SK-N-SH treated with all-trans-retinoic acid at 6 μM for 48 hours (cell line): Measurements from ENCODE around the gene LDB2.
A peak's percentile ranks its signal among the peaks of the same experiment; 100 is the strongest.

ENCODE experiments used
- ATAC-seq: fragments of 200-7000 bp; cut with Tn5 transposase; 3 replicates; pipeline ENCODE4 v1.9.1; 2020; ENCODE audit warnings: mild to moderate bottlenecking, moderate library complexity
- BACH2 ChIP-seq: fragments of 250-450 bp; sonication (Bioruptor Pico); IDR thresholded peaks from 2 replicates; pipeline ENCODE4 v1.9.0; 2021; ENCODE audit warnings: mild to moderate bottlenecking, borderline replicate concordance
- CSDC2 ChIP-seq: fragments of 250-450 bp; sonication (Bioruptor Pico); IDR thresholded peaks from 2 replicates; pipeline ENCODE4 v1.5.0; 2020; ENCODE audit warnings: mild to moderate bottlenecking, moderate library complexity
- CSRNP3 ChIP-seq: fragments of 250-450 bp; sonication (Bioruptor Pico); IDR thresholded peaks from 2 replicates; pipeline ENCODE4 v1.5.1; 2021; ENCODE audit warnings: mild to moderate bottlenecking, moderate library complexity
- ESRRG ChIP-seq: fragments of 250-450 bp; sonication (Bioruptor Pico); IDR thresholded peaks from 2 replicates; pipeline ENCODE4 v1.6.1; 2021; ENCODE audit warnings: mild to moderate bottlenecking
- GLIS3 ChIP-seq: fragments of 250-450 bp; sonication (Bioruptor Pico); IDR thresholded peaks from 2 replicates; pipeline ENCODE4 v1.5.0; 2020; ENCODE audit warnings: mild to moderate bottlenecking, moderate library complexity
- OSR1 ChIP-seq: fragments of 250-450 bp; sonication (Bioruptor Pico); IDR thresholded peaks from 2 replicates; pipeline ENCODE4 v1.8.0; 2022; ENCODE audit warnings: moderate library complexity, mild to moderate bottlenecking, inconsistent platforms
- PATZ1 ChIP-seq: fragments of 250-450 bp; sonication (Bioruptor Pico); IDR thresholded peaks from 2 replicates; pipeline ENCODE4 v1.8.0; 2020; ENCODE audit warnings: mild to moderate bottlenecking, moderate library complexity, borderline replicate concordance
- PPARA ChIP-seq: fragments of 250-450 bp; sonication (Bioruptor Pico); IDR thresholded peaks from 2 replicates; pipeline ENCODE4 v1.5.0; 2020; ENCODE audit warnings: mild to moderate bottlenecking, borderline replicate concordance
- RARB ChIP-seq: fragments of 250-450 bp; sonication (Bioruptor Pico); IDR thresholded peaks from 2 replicates; pipeline ENCODE4 v1.8.0; 2021; ENCODE audit warnings: mild to moderate bottlenecking, moderate library complexity
- SNAI2 ChIP-seq: fragments of 250-450 bp; sonication (Bioruptor Pico); IDR thresholded peaks from 2 replicates; pipeline ENCODE4 v1.5.0; 2020; ENCODE audit warnings: mild to moderate bottlenecking, moderate library complexity
- TSHZ2 ChIP-seq: fragments of 250-450 bp; sonication (Bioruptor Pico); IDR thresholded peaks from 2 replicates; pipeline ENCODE4 v1.5.0; 2020; ENCODE audit warnings: mild to moderate bottlenecking, moderate library complexity
- ZC3H10 ChIP-seq: fragments of 250-450 bp; sonication (Bioruptor Pico); IDR thresholded peaks from 2 replicates; pipeline ENCODE4 v1.5.1; 2021; ENCODE audit warnings: mild to moderate bottlenecking, moderate library complexity
- ZFP3 ChIP-seq: fragments of 250-450 bp; sonication (Bioruptor Pico); IDR thresholded peaks from 2 replicates; pipeline ENCODE4 v1.5.0; 2020; ENCODE audit warnings: mild to moderate bottlenecking, moderate library complexity
- ZFP30 ChIP-seq: fragments of 450-650 bp; formaldehyde crosslinking; IDR thresholded peaks from 2 replicates; pipeline ENCODE4 v1.5.0; 2022; ENCODE audit warnings: mild to moderate bottlenecking, moderate library complexity
- ZNF565 ChIP-seq: fragments of 450-650 bp; formaldehyde crosslinking; conservative IDR thresholded peaks from 2 replicates; pipeline ENCODE4 v1.5.0; 2020; ENCODE audit warnings: low read depth, mild to moderate bottlenecking, moderate library complexity
- ZNF70 ChIP-seq: fragments of 450-650 bp; formaldehyde crosslinking; IDR thresholded peaks from 2 replicates; pipeline ENCODE4 v1.5.0; 2020; ENCODE audit warnings: mild to moderate bottlenecking, moderate library complexity
- TF ChIP-seq, protein P1 (sequence below): fragments of 250-450 bp; sonication (Bioruptor Pico); IDR thresholded peaks from 2 replicates; pipeline ENCODE4 v1.5.1; 2020; ENCODE audit warnings: low read depth, mild to moderate bottlenecking, moderate library complexity

The LDB2 gene

GRCh38 chr4:16916719-16917337 is 18.4 kb upstream of the LDB2 start:
- peak; percentile 86 for ATAC-seq
- TF ChIP-seq ZNF70: no peak
- no peak for TF ChIP-seq PATZ1
- no peak for TF ChIP-seq ZFP30 (CRISPR knock-in tag)
- TF ChIP-seq CSRNP3 (CRISPR knock-in tag): no peak
- TF ChIP-seq OSR1 (CRISPR knock-in tag): no peak
- no peak for TF ChIP-seq SNAI2 (CRISPR knock-in tag)
- TF ChIP-seq, all 23 proteins: peak for 0

GRCh38 chr4:16916031-16916430 is 17.6 kb upstream of the LDB2 start:
- TF ChIP-seq ZNF70: no peak
- TF ChIP-seq SNAI2 (CRISPR knock-in tag): no peak
- TF ChIP-seq ZFP30 (CRISPR knock-in tag): no peak
- TF ChIP-seq TSHZ2: no peak
- TF ChIP-seq CSDC2: no peak
- no peak for TF ChIP-seq ZC3H10 (CRISPR knock-in tag)
- no peak for TF ChIP-seq ZNF565 (CRISPR knock-in tag)
- no peak for TF ChIP-seq ZFP3 (CRISPR knock-in tag)
- ATAC-seq: no peak

- peak; percentile 84 for ATAC-seq
- TF ChIP-seq OSR1 (CRISPR knock-in tag): no peak
- TF ChIP-seq RARB: no peak
- TF ChIP-seq GLIS3 (CRISPR knock-in tag): no peak
- no peak for TF ChIP-seq PPARA (CRISPR knock-in tag)
- no peak for TF ChIP-seq ESRRG (CRISPR knock-in tag)
- TF ChIP-seq, protein P1, sequence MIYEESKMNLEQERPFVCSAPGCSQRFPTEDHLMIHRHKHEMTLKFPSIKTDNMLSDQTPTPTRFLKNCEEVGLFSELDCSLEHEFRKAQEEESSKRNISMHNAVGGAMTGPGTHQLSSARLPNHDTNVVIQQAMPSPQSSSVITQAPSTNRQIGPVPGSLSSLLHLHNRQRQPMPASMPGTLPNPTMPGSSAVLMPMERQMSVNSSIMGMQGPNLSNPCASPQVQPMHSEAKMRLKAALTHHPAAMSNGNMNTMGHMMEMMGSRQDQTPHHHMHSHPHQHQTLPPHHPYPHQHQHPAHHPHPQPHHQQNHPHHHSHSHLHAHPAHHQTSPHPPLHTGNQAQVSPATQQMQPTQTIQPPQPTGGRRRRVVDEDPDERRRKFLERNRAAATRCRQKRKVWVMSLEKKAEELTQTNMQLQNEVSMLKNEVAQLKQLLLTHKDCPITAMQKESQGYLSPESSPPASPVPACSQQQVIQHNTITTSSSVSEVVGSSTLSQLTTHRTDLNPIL (CRISPR knock-in tag): no peak
- TF ChIP-seq ZFP30 (CRISPR knock-in tag): no peak
- no peak for TF ChIP-seq SNAI2 (CRISPR knock-in tag)
- no peak for TF ChIP-seq ZNF70
- TF ChIP-seq CSDC2: no peak
- no peak for TF ChIP-seq BACH2 (CRISPR knock-in tag)
- TF ChIP-seq PATZ1: no peak
- no peak for TF ChIP-seq TSHZ2
- TF ChIP-seq ZC3H10 (CRISPR knock-in tag): no peak
These were observed 15.8 kb upstream of the LDB2 start for GRCh38 chr4:16914208-16914607.
